ENCODE measurements around the gene PELI1. TPM values are rescaled to one million over a fixed set of nuclear protein-coding genes. Genes with fewer than 3 reads are reported as not detected.

Gene PELI1
- 10 to 100 TPM in 4 of 7 donors, 1 to 10 TPM in 3; 5.7 to 14.4 (median 12.0) TPM for total RNA-seq
- polyA plus RNA-seq, result 10 to 100 TPM in 1 of 2 donors, 1 to 10 TPM in 1; 6.3 to 13.3 TPM
- long read RNA-seq, donor 1, partial matches to known transcripts, result 0 of 2 reads
- long read RNA-seq, donor 1, other reads (novel, unspliced or antisense), result 0 of 2 reads
- long read RNA-seq, donor 2, transcript PELI1-201 (7 exons, 3,750 nt), result major isoform, 6 of 8 reads
- long read RNA-seq, donor 2, partial matches to known transcripts, result 0 of 8 reads
- long read RNA-seq, donor 2, other reads (novel, unspliced or antisense), result 0 of 8 reads
- long read RNA-seq, donor 3, transcript PELI1-201 (7 exons, 3,750 nt), result major isoform, 14 of 22 reads
- long read RNA-seq, donor 3, partial matches to known transcripts, result 2 of 22 reads
- long read RNA-seq, donor 3, other reads (novel, unspliced or antisense), result 6 of 22 reads

DNA sequence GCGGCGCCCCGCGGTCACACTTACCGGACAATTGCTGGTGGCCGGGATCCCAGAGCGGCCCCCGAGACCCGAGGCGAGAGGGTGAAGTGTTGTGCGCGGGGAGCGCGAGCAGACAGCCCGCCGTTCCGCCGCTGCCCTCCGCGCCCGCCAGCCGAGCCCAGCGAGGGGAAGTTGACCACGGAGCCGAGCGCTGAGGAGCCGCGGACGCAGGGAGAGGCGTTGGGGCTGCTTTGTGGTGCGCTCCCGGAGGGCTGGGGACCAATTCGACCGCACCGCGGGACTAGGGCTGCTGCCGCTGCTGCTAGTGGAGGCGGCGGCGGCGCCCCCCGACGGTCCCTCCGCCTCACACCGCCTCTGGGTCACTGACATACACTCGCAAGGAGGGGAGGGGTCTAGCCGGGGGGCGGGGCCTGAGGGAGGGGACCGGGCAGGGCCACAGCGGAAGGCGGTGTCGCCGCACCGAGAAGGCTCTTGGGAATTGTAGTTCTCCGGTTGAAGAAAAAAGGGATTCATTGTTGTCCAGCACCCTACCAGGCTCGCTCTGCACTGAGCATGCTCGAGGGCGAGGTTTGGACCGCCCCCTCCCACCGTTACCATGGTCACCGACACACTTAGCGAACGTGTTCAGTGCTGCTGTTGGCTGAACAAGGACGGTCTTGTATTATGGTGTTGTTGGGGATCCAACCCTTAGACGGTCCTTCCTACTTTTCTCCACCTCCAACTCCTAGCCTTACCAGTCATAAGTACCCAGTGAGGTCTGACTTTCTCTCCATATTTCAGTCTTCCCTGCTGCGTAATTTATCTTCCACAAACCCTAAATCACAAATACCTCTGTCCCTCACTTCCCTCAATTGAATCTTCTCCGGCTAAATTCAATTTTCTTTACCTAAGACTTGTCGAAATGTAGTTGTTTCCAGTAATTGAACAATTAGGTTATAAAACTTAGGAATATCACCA is at the start of gene PELI1:
TSS of gene PELI1 (minus strand) at position 364 of the 957 bp plus-strand sequence. CDS start 36,110 bp downstream, outside the sequence.
- Histone ChIP-seq H3K27ac (peak within 1 kb of the TSS; percentile 82 to 92), H3K4me1 (ENCODE audit: insufficient read depth) (peaks cover 3% of the 10 kb centered on the region), H3K9me3 (no peaks in the 10 kb centered on the region), H3K36me3 (no peaks in the 10 kb centered on the region), H3K4me3 (peak within 1 kb of the TSS; percentile 100), H3K27me3 (no peaks in the 10 kb centered on the region)
- DNase-seq, result peak; percentile 94 to 95 (median 95)
- intact Hi-C loops (cut with DNase I), result no loop called here
- 4 to 5% (median 5%) methylated on average over 60 to 68 of the region's 68 CpGs for WGBS, 3 donors
- TF ChIP-seq EP300 (IDR thresholded peaks at IDR 0.05) (no peak), POLR2A (IDR thresholded peaks at IDR 0.05) (peak; percentile 93), CTCF (IDR thresholded peaks at IDR 0.05) (peak in 2 of 3 donors; percentile 12 to 26)

- Histone ChIP-seq H3K4me3 (no peak overlapping the region), H3K4me1 (ENCODE audit: insufficient read depth) (peaks cover 3% of the 10 kb centered on the region), H3K9me3 (no peaks in the 10 kb centered on the region), H3K36me3 (no peaks in the 10 kb centered on the region), H3K27ac (no peak overlapping the region), H3K27me3 (no peaks in the 10 kb centered on the region)
- TF ChIP-seq EP300 (IDR thresholded peaks at IDR 0.05) (no peak), POLR2A (IDR thresholded peaks at IDR 0.05) (no peak), CTCF (IDR thresholded peaks at IDR 0.05) (no peak)
- intact Hi-C loops (cut with DNase I), result no loop called here
- no peak for DNase-seq
- WGBS, 3 donors, result 96 to 98% (median 98%) methylated on average over 4 of the region's 4 CpGs
Observed at GRCh38 chr2:64193491-64193890, 49.3 kb upstream of the PELI1 start.

DNA sequence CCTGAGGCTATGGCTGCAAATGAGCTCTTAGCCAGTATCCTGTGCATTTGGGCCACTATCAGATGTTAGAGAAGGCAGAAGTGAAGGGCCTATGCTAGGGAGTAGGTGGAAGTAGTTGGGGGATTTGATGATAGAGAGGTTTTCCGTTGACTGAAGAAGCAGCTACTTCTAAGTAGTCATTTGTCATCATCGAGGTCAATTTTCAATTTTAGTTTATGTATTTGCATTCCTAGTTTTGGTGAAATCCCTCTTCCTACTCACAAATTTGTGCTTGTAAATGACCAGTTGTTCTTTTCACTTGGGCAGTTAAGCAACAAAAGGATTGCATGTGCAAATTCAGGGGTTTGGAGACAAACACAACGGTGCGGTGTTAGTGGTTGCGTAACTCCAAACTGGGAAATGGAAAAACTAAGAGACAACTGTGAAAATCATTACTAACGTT is 48.5 kb upstream of the PELI1 start:
- 59 to 69% (median 61%) methylated on average over 6 of the region's 6 CpGs for WGBS, 3 donors
- DNase-seq, result peak in 1 of 5 donors; percentile 24
- TF ChIP-seq CTCF (IDR thresholded peaks at IDR 0.05), result no peak
- TF ChIP-seq POLR2A (IDR thresholded peaks at IDR 0.05), result no peak
- peak; percentile 25 for TF ChIP-seq EP300 (IDR thresholded peaks at IDR 0.05)
- H3K9me3 ChIP-seq, result no peaks in the 10 kb centered on the region
- no peaks in the 10 kb centered on the region for H3K27me3 ChIP-seq
- H3K4me3 ChIP-seq, result no peak overlapping the region
- no peak overlapping the region for H3K27ac ChIP-seq
- H3K36me3 ChIP-seq, result no peaks in the 10 kb centered on the region
- peaks cover 3% of the 10 kb centered on the region for H3K4me1 ChIP-seq (ENCODE audit: insufficient read depth)
- intact Hi-C loops (cut with DNase I), result no loop called here

GRCh38 chr2:64192125-64192479 is 47.9 kb upstream of the PELI1 start:
- intact Hi-C loops (cut with DNase I), result no loop called here
- H3K36me3 ChIP-seq, result no peaks in the 10 kb centered on the region
- no peaks in the 10 kb centered on the region for H3K27me3 ChIP-seq
- H3K27ac ChIP-seq, result no peak overlapping the region
- no peak for TF ChIP-seq POLR2A (IDR thresholded peaks at IDR 0.05)
- TF ChIP-seq CTCF (IDR thresholded peaks at IDR 0.05), result no peak
- no peak for TF ChIP-seq EP300 (IDR thresholded peaks at IDR 0.05)
- WGBS, 3 donors, result 39 to 56% (median 42%) methylated on average over 6 of the region's 6 CpGs
- H3K4me1 ChIP-seq (ENCODE audit: insufficient read depth), result peaks cover 3% of the 10 kb centered on the region
- no peaks in the 10 kb centered on the region for H3K9me3 ChIP-seq
- DNase-seq, result no peak
- no peak overlapping the region for H3K4me3 ChIP-seq
